H1 (cell line): ENCODE measurements around the gene ENTPD5. TPM values are rescaled to one million over a fixed set of nuclear protein-coding genes. Genes with fewer than 3 reads are reported as not detected.

Experiments used
- POU5F1 ChIP-seq: IDR thresholded peaks from 2 replicates; pipeline ENCODE4 v1.6.1; 2011; ENCODE audit warnings: low read depth, mild to moderate bottlenecking, low read length, moderate library complexity
- polyA plus RNA-seq, 7 experiments: library from polyadenylated mRNA; depleted of rRNA in 3 of 7; stranded (reverse) in 5 of 7; unstranded in 2 of 7; fragments of >200 nt in 5 of 7; fragments of 200-250 nt in 2 of 7; gene quantifications; 1 replicate in 5 of 7; 2 replicates in 1 of 7; 4 replicates in 1 of 7; pipeline versions ENCODE4 v1.2.1 to v1.2.3, GENCODE V29; 2011 to 2013; ENCODE audit warnings: missing spikeins in 2 of 7, mixed read lengths in 2 of 7
- total RNA-seq: library from RNA; stranded (reverse); fragmentation: NEBNext Ultra II Directional; extraction: Animal tissue kit (Norgen Biotek cat#: 25700); gene quantifications from 2 replicates; pipeline ENCODE4 v1.2.1, GENCODE V29; 2021

The ENTPD5 gene
- total and polyA plus RNA-seq, 2 of the 8 experiments (the other 6 are each of a cell fraction or from before 2014, with no cell fraction given): 5.0 to 6.5 TPM

- no peak for TF ChIP-seq POU5F1
Observed at GRCh38 chr14:74062809-74063150, 43.7 kb upstream of the ENTPD5 start (continued).
